Measurements from ENCODE around the gene TRIM29.

The TRIM29 gene

DNA sequence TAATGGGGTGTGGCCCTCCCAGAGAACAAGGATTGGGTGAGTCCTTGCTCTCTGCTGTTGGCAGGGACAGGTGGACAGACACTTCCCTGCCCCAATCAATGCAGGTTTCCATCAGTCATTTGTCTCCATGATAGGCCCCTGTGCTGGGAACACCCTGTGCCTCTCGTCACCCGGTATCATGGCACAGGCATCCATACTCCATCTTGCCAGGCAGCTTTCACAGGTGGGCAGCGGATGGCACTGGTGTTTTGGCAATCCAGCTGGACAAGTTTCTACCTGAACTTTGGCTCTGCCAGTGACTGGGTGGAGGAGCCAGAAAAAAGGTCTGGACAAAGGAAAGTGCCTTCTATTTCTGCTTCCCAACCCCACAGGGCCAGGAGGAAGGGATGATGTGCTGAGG, 47.5 kb downstream of the TRIM29 start:
- no peak for DNase-seq

GRCh38 chr11:120089036-120090001, 48.6 kb downstream of the TRIM29 start:
- DNase-seq, result no peak

DNA sequence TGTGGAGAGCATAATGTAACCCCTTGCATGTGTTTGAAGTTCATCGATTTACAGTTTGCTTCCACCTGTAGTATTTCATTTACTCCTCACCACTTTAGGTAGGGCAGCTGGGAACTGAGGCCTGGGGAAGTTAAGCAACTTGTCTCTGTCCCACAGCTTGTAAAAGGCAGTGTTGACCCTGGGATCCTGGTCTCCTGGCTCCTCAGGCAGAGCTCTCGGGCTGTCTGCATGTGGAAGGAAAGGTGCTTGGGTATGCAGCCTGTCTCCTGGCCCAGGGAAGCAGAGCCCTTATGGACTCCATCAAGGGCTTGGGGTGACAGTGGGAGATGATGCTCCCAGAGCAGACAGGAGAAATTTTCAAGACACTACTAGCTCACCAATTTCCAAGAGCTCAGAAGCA, 49.9 kb downstream of the TRIM29 start:
- no peak for DNase-seq

DNA sequence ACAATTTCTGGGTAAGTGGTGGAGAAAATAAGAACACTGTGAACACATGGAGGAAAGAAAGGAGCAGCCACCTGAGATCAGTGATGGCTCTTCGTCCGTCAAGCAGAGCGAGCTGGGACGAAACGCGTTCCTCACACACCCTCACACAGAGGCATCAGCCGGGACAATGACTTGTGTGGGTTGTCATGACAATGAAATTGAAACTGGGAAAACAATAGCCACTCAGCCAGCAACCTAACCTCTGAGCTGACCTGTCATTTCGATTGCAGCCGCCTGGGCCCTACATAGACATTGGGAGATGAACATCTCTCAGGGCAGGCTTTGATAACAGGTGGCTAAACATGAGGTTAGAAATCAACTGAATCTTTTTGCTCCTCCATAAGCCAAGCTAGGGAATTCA, 51.3 kb downstream of the TRIM29 start:
- no peak for DNase-seq

DNA sequence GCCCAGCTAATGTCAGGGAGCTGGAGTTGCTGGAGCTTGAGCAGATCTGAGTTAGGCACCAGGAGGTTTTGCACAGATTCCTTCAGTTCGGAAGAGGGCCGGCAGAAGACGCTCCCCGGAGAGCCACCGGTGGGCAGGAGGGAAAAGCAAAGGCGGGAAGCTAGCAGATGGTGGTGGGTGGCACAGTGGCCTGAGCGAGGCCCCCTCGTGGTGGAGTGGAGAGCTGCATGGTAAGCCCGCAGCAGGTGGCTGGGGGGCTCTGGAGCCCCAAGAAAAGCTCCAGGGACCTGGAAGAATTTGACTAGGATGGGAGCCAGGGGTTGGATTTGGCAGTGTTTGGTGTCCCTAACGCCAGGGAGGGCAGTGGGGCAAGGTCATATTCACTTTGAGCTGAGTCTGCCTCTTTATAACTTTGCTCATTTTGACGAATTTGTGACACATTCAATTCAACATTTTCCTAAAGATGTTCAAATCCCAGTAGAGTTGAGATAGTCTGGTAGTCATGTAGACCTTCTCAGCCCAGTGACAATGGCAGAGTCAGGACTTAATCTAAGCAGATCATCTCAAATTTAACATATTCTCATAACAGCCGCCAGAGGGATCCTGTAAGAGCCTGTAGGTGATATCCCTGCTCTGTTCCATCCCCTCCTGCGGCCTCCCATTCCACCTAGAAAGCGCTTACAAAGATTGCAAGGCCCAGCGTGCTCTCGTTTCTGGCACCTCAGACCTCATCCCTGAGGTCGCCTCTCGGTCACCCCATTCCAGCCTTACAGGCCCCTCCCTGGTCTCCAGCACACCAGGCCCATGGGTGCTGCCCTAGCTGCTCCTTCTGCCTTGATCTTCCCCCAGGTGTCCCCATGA, 57.9 kb downstream of the TRIM29 start:
- peak in 1 of 2 experiments; percentile 37 for DNase-seq

DNA sequence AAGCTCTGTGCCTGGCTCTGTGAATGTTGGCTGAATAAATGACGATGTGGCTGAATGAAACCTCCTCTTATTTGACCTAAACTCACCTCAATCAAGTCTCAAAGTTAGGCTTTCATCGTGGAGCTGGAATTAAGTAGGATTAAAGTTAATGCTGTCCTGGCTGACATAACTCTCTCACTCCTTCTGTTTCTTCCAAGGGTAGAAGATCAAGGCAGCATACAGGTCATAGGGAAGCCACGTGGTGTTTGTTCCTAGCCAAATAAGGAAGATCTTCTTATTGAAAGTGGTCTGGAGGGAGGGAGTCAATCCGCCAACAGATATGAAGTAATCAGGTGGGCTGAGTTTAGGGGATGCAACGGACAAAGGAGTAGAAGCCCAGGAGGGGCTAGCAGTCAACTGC, 59.5 kb downstream of the TRIM29 start:
- DNase-seq, result no peak

DNA sequence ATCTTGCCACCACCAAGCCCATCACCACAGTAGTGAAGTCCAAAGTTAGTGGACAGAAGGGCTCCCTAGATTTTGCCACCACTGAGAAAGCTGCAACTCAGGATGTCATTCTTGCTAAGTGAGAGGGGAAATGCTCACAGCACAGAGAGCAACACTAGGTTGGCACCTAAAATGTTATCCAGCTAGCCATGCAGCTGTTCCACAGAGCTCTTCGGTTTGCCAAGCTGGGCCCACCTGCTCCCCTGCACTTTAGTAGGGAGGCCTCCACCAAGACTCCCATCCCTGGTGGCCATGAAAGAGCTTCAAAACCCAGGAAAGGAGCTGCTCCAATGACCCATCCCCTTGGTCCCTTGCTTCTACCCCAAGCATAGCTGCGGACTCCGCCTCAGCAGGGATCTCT, 63.8 kb downstream of the TRIM29 start:
- no peak for DNase-seq

- DNase-seq, result no peak
These were observed 64.7 kb downstream of the TRIM29 start for GRCh38 chr11:120073196-120073595.

GRCh38 chr11:120068114-120068573, 69.8 kb downstream of the TRIM29 start:
- DNase-seq, result no peak

DNA sequence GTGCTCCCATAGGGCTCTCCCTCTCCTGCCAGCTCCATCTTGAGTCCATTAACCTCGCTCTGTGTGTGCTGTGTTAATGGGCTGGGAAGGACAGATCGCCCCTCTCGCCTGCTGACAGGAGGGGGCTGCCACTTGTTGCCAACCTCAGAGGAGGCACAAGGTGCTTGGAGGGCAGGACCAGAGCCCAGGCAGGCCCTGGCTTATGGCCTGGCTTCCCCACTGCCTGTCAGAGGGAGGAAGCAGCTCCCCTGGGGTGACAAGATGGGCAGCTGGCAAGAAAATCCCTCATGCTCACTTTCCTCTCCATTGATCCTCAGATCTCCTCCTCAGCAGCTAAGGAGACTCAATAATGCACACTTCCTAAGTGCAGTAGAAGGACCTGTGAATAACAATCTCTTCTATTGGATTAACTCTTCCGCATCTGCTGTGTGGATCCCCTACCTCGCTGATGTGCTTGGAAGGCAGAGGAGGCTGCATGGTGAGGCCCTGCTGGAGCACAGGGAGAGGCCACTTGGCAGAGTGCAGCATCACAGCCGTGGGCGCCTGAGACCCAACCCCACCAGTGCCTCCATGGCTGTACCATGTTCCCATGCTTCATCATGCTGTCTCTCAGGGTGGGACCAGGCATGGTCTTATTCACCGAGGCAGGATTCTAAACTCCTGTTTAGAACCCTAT, 70.3 kb downstream of the TRIM29 start:
- no peak for DNase-seq

DNA sequence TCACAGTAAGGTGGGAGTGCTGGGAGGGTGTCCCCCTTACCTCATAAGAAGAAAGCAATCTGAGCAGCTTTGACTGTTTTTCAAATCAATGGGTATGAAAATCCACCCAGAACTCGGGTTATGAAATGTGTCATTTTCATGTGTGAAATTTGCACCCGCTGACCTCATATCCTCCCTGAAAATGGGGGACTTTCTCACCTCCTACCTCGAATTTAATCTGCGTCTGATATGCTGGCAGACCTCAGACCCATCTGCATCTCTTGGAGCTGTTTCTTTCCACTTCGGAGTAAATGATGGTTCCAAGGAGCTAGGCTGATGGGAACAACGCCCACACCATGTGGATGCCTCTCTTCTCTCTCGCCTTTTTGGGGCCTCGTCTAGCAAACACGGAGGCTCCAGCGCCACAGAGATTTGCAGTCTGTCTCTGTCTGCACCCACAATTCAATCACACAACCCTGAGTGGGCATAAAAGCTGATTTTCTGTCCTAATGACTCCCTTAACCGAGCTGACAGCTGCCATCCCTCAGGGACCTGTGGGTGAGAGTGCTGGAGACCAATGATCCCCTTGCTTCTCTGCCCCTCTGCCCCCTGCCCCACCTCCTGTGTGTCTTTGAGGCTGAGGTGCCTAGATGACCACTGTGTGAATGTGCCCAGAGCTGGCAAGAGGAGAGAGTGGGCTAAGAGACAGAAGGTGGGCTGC, 71.0 kb downstream of the TRIM29 start:
- DNase-seq, result no peak

DNA sequence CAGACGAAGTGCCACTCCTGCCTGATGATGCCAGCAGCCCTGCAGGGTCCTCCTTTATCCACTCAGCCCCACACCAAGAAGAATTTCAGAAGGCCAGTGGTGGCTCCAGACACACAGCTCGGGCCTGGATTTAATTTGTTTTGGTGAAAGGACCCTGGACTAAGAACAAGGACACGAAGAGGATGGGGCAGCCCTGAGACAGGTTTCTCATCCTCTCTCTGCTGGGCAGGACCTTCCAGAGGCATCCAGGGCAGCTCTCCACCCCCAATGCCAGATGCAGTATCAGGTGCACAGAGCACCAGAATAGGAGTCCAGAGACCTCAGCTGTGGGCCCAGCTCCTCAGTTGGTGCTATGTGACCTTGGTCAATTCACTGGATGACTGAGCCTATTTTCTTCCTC, 72.0 kb downstream of the TRIM29 start:
- no peak for DNase-seq

- no peak for DNase-seq
These were observed 72.7 kb downstream of the TRIM29 start for GRCh38 chr11:120065176-120065575.

- no peak for DNase-seq
These were observed 73.6 kb downstream of the TRIM29 start for GRCh38 chr11:120064341-120064740.

DNA sequence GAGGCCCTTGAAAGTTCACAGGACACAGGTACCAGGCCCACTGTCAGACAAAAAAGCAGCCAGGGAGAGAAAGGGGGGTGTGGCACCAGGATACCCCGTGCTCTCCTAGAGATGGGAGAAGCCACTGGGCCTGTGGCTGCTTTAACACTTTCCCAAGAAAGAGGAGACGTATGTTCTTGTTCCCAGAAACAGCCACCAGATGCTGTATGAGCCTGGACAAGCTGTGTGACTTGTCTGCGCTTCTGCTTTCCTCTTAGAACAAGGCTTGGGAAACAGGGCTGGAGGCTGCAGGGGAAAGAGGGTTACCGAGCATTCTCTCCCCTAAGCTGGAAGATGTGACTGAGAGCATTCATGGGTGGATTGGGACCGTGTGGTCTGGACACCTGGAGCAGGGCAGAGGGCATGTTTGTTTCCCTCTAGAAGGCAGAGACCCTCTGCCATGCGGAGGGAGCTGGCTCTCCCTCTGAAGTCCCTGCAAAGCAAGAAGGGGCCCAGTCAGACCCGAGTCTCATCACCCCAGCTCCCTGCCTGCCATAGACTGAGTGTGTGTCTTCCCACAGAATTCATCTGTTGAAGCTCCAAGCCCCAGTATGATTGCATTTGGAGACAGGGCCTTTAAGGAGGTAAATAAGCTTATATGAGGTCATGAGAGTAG, 74.1 kb downstream of the TRIM29 start:
- no peak for DNase-seq

- no peak for DNase-seq
These were observed 75.4 kb downstream of the TRIM29 start for GRCh38 chr11:120062561-120062930.

GRCh38 chr11:120061761-120062560, 76.0 kb downstream of the TRIM29 start:
- no peak for DNase-seq

Measured in activated T-cell treated with anti-CD3 and anti-CD28 coated beads, Interleukin-2, amount 50 U/mL, for 48 hours (primary cell).